GM12878 (cell line): Measurements from ENCODE around the gene TSPAN5. TPM values are rescaled to one million over a fixed set of nuclear protein-coding genes. Genes with fewer than 3 reads are reported as not detected.

ENCODE experiments used
- ATAC-seq: fragments of 200-7000 bp; cut with Tn5 transposase; 3 replicates; pipeline ENCODE4 v1.9.1; 2020; ENCODE audit warnings: mild to moderate bottlenecking, moderate library complexity
- BruUV-seq: library from RNA; stranded (reverse); fragments of 400-500 nt; replicated peaks from 2 replicates; lab custom pipeline; 2021; lab: Mats Ljungman, UMichigan
- CTCF ChIA-PET: fragments of 300-600 bp; sonication (Branson Sonifier 250); formaldehyde crosslinking; extraction: SDS; loops from one replicate; lab custom pipeline; 2021; ENCODE audit warnings: inconsistent platforms; lab: Yijun Ruan, JAX
- POLR2A ChIA-PET: fragments of 350-600 bp; formaldehyde crosslinking; extraction: SDS; loops from one replicate; lab custom pipeline; 2021; ENCODE audit warnings: inconsistent platforms; lab: Charles Lee
- RAD21 ChIA-PET: fragments of 300-600 bp; sonication (Branson Sonifier 250); formaldehyde crosslinking; loops from one replicate; lab custom pipeline; 2023; ENCODE audit warnings: antibody characterized with exemption; ENCODE audit not compliant: unreplicated experiment; lab: Charles Lee
- SMC1A ChIA-PET: fragments of 300-600 bp; sonication (Branson Sonifier 250); formaldehyde crosslinking; loops from one replicate; lab custom pipeline; 2023; ENCODE audit not compliant: unreplicated experiment, uncharacterized antibody; lab: Charles Lee
- DNase-seq: peaks from one replicate; pipeline ENCODE4 v3.0.0-alpha.2; 2011; ENCODE audit warnings: low read depth, low spot score
- FAIRE-seq: peaks from 3 replicates; lab custom pipeline; 2011; peaks lifted over from hg19 to GRCh38; lab: Jason Lieb, UNC
- H2AFZ ChIP-seq: 2 replicates; pipeline ENCODE4 v1.6.0; 2011; ENCODE audit warnings: low read depth, low read length, control low read depth; ENCODE audit not compliant: control insufficient read depth
- H3K27ac ChIP-seq: 2 replicates; pipeline ENCODE4 v1.5.1; 2011; ENCODE audit warnings: control low read depth; ENCODE audit not compliant: control insufficient read depth, insufficient read depth
- H3K27me3 ChIP-seq, 2 experiments: replicated peaks in 1 of 2; 2 replicates each; pipeline versions ENCODE4 v1.6.0 to v1.6.1; 2011; ENCODE audit warnings: low read length in 1 of 2; ENCODE audit not compliant: control insufficient read depth in 2 of 2, insufficient read depth in 2 of 2
- H3K36me3 ChIP-seq, 2 experiments: 2 replicates each; pipeline ENCODE4 v1.5.1; 2011; ENCODE audit warnings: low read length in 1 of 2; ENCODE audit not compliant: control insufficient read depth in 2 of 2, insufficient read depth in 2 of 2
- H3K4me1 ChIP-seq: 2 replicates; pipeline ENCODE4 v1.6.1; 2011; ENCODE audit warnings: mild to moderate bottlenecking, low read length, moderate library complexity, mixed read lengths; ENCODE audit not compliant: control insufficient read depth, insufficient read depth
- H3K4me2 ChIP-seq: 2 replicates; pipeline ENCODE4 v1.6.0; 2011; ENCODE audit warnings: control low read depth; ENCODE audit not compliant: control insufficient read depth, insufficient read depth
- H3K4me3 ChIP-seq: fragments of 200-600 bp; sonication (generic); 2 replicates; pipeline ENCODE4 v1.5.1; 2016
- H3K79me2 ChIP-seq: 2 replicates; pipeline ENCODE4 v1.6.0; 2011; ENCODE audit warnings: low read length; ENCODE audit not compliant: control insufficient read depth, insufficient read depth
- H3K9ac ChIP-seq: 2 replicates; pipeline ENCODE4 v1.8.0; 2011; ENCODE audit warnings: low read length, control low read depth, mixed read lengths; ENCODE audit not compliant: control insufficient read depth, insufficient read depth
- H3K9me3 ChIP-seq: replicated peaks from 3 replicates; pipeline ENCODE4 v1.5.1; 2011; ENCODE audit warnings: mild to moderate bottlenecking, low read length; ENCODE audit not compliant: control insufficient read depth, insufficient read depth
- H4K20me1 ChIP-seq: 2 replicates; pipeline ENCODE4 v1.6.0; 2011; ENCODE audit not compliant: control insufficient read depth, insufficient read depth
- BACH1 ChIP-seq: fragments of 450-650 bp; IDR thresholded peaks from 2 replicates; pipeline ENCODE4 v1.6.1; 2017; ENCODE audit warnings: mild to moderate bottlenecking, borderline replicate concordance
- CEBPB ChIP-seq, 2 experiments: fragments of 150-350 bp in 1 of 2; IDR thresholded peaks; 2 replicates each; pipeline ENCODE4 v1.6.1; 2012 to 2014; ENCODE audit warnings: low read depth in 2 of 2, low read length in 2 of 2, borderline replicate concordance in 1 of 2, inconsistent platforms in 1 of 2
- CHD4 ChIP-seq: fragments of 200-600 bp; sonication (generic); IDR thresholded peaks from 2 replicates; pipeline ENCODE4 v1.6.1; 2016; ENCODE audit warnings: mild to moderate bottlenecking
- EED ChIP-seq: sonication (generic); IDR thresholded peaks from 2 replicates; pipeline ENCODE4 v1.6.1; 2016; ENCODE audit warnings: antibody characterized with exemption, low read depth
- HDAC2 ChIP-seq: fragments of 200-600 bp; sonication (generic); IDR thresholded peaks from 2 replicates; pipeline ENCODE4 v1.6.1; 2017
- KLF5 ChIP-seq: fragments of 450-650 bp; IDR thresholded peaks from 2 replicates; pipeline ENCODE4 v1.6.1; 2014; ENCODE audit warnings: mild to moderate bottlenecking; ENCODE audit not compliant: partially characterized antibody
- MEF2A ChIP-seq: IDR thresholded peaks from 2 replicates; pipeline ENCODE4 v1.6.1; 2011; ENCODE audit warnings: low read depth, mild to moderate bottlenecking, low read length, moderate library complexity; ENCODE audit not compliant: insufficient read depth
- PAX5 ChIP-seq: IDR thresholded peaks from 2 replicates; pipeline ENCODE4 v1.6.1; 2011; ENCODE audit warnings: low read depth, low read length, borderline replicate concordance
- PBX3 ChIP-seq: IDR thresholded peaks from 2 replicates; pipeline ENCODE4 v1.6.1; 2011; ENCODE audit warnings: mild to moderate bottlenecking, low read depth, low read length, moderate library complexity; ENCODE audit not compliant: insufficient replicate concordance
- POLR2A ChIP-seq: IDR thresholded peaks from 2 replicates; pipeline ENCODE4 v1.6.1; 2011; ENCODE audit warnings: low read depth, mild to moderate bottlenecking, low read length
- REST ChIP-seq: IDR thresholded peaks from 2 replicates; pipeline ENCODE4 v1.6.1; 2012; ENCODE audit warnings: mild to moderate bottlenecking, low read depth, low read length
- SREBF2 ChIP-seq: IDR thresholded peaks from 2 replicates; pipeline ENCODE4 v1.6.1; 2012; ENCODE audit warnings: mild to moderate bottlenecking, low read length
- SUZ12 ChIP-seq: fragments of 200-600 bp; sonication (generic); IDR thresholded peaks from one replicate; pipeline ENCODE4 v1.6.1; 2018; ENCODE audit warnings: antibody characterized with exemption, mild to moderate bottlenecking; ENCODE audit not compliant: unreplicated experiment
- TCF12 ChIP-seq: IDR thresholded peaks from 2 replicates; pipeline ENCODE4 v1.6.1; 2011; ENCODE audit warnings: low read depth, mild to moderate bottlenecking, low read length
- WGBS: methylation state at CpG from one replicate; pipeline ENCODE4 v1.1.6; 2016; ENCODE audit warnings: low lambda C conversion rate; ENCODE audit not compliant: insufficient replicate concordance, insufficient coverage; ENCODE audit errors: missing lambda C conversion rate; 5-methylcytosine and 5-hydroxymethylcytosine counted together
- in situ Hi-C: fragments of 300-500 bp; cut with MboI; formaldehyde crosslinking; loops from 9 replicates; pipeline ENCODE4 v1.14.3; 2018; ENCODE audit warnings: mixed read lengths
- intact Hi-C: fragments of 100-400 bp; cut with micrococcal nuclease; formaldehyde crosslinking; loops from one replicate; pipeline ENCODE4 v1.14.2; 2022; ENCODE audit not compliant: unreplicated experiment
- polyA plus RNA-seq, 11 experiments: library from polyadenylated mRNA; depleted of rRNA in 4 of 11; unstranded in 6 of 11; stranded (reverse) in 5 of 11; fragments of >200 nt; fragmentation: Nextera tagmentation in 4 of 11; fragmentation: Illumina TruSeq in 1 of 11; extraction: Ambion mirVana in 4 of 11; extraction: Trizol in 1 of 11; gene quantifications; 1 replicate in 1 of 11; 2 replicates in 10 of 11; pipeline versions ENCODE4 v1.2.1 to v1.2.3, GENCODE V29; 2011 to 2016; ENCODE audit warnings: inconsistent platforms in 2 of 11, missing spikeins in 2 of 11, low read depth in 1 of 11
- total RNA-seq, 4 experiments: library from RNA; depleted of rRNA in 3 of 4; stranded (reverse); fragments of >200 nt in 3 of 4; fragmentation: Illumina TruSeq in 1 of 4; extraction: Trizol in 1 of 4; gene quantifications; 2 replicates each; pipeline versions ENCODE4 v1.2.1 to v1.2.3, GENCODE V29; 2013 to 2021

TSPAN5 gene
- total and polyA plus RNA-seq, 10 of the 15 experiments (the other 5 are each of a cell fraction or from before 2014, with no cell fraction given) = 0.09 to 8.2 (median 0.27) TPM

- Histone ChIP-seq H3K36me3 (no peaks in the 10 kb centered on the region), H2AFZ (no peak overlapping the region), H4K20me1 (no peaks in the 10 kb centered on the region), H3K27ac (no peak overlapping the region), H3K4me1 (no peaks in the 10 kb centered on the region), H3K9me3 (no peaks in the 10 kb centered on the region), H3K4me2 (no peak overlapping the region), H3K79me2 (no peaks in the 10 kb centered on the region), H3K27me3 (no peaks in the 10 kb centered on the region), H3K9ac (no peak overlapping the region), H3K4me3 (no peak overlapping the region)
- in situ Hi-C loops (no loop called here), intact Hi-C loops (no loop called here)
- TF ChIP-seq PBX3 (no peak), KLF5 (no peak), POLR2A (no peak), HDAC2 (no peak), SREBF2 (no peak), EED (no peak), PAX5 (no peak), CEBPB (IDR thresholded peaks at IDR 0.05; ENCODE audit: borderline replicate concordance in 1 of 2, low read depth in 2 of 2, low read length in 2 of 2) (no peak), REST (no peak), CHD4 (no peak), SUZ12 (no peak), BACH1 (no peak), MEF2A (no peak), TCF12 (no peak)
- POLR2A ChIA-PET = interaction anchor here (1.2 kb wide), 1 partner anchor 14 kb away, joined by 4 read pairs; no protein-coding TSS in a partner anchor
- no peak for FAIRE-seq
- BruUV-seq = no TSS peak
- SMC1A ChIA-PET = interaction anchor here (1.1 to 1.5 kb wide), 2 partner anchors 23 to 157 kb away, joined by 3 to 5 read pairs; no protein-coding TSS in a partner anchor
- RAD21 ChIA-PET = interaction anchor here (1.0 kb wide), 1 partner anchor 17 kb away, joined by 3 read pairs; no protein-coding TSS in a partner anchor
- ATAC-seq = no peak
- 31% methylated on average over 4 of the region's 4 CpGs for WGBS
- DNase-seq = no peak
- CTCF ChIA-PET = interaction anchor here (1.3 to 1.6 kb wide), 2 partner anchors 64 to 157 kb away, joined by 3 to 4 read pairs; no protein-coding TSS in a partner anchor
These were observed 33.8 kb downstream of the TSPAN5 start for GRCh38 chr4:98624642-98625041.
